Measurements from ENCODE around the gene RAB37. TPM values are rescaled to one million over a fixed set of nuclear protein-coding genes. Genes with fewer than 3 reads are reported as not detected.

Gene RAB37
- total and polyA plus RNA-seq, 2 of the 13 experiments (the other 11 are each of a cell fraction or from before 2014, with no cell fraction given): 0.91 to 3.7 TPM

DNA sequence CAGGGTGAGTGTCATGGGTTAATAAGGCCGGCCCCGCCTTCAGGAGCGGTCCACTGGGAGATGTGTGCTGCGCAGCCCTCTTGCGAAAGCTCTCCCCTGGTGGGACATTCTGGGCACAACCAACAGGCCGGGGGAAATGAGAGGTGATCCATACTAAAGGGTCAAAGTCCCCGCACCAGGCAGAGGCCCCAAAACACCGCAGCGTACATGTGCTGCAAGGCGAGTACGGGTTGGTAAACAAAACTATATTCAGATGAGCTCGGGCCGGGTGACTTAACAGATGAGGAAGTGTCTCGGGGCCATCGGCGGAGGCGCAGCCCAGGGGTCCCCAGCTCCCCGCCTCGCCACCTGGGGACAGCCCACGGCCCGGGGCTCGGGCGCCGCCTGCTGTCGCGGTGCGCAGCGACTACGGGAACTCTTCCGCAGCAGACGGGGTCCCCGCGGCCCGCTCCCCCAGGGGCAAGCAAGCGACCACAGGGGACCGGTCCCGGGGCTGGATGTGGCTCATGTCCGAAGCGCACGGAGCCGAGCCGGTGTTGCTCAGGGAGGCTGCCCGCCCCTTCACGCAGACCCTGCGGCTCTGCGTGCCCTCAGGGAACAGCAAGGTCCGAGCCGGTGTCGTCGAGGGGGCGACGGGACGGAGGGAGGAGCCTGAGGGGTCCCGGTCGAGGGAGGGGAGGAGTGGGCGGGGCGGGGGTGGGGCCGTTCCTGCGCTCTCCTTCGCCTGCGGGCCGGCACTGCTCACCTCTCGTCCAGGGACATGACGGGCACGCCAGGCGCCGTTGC, at the start of gene RAB37 (continued):
- TF ChIP-seq TEAD3 (CRISPR knock-in tag; optimal IDR thresholded peaks at IDR 0.05; ENCODE audit: borderline replicate concordance) (peak; percentile 79), ZNF775 (CRISPR knock-in tag; IDR thresholded peaks at IDR 0.05; ENCODE audit: borderline replicate concordance) (peak; percentile 21; the same call in 1 of the 2 replicates), TGIF2 (CRISPR knock-in tag; IDR thresholded peaks at IDR 0.05) (no peak), ZFP36L1 (CRISPR knock-in tag; IDR thresholded peaks at IDR 0.05) (peak; percentile 87; the same call in 1 of the 2 replicates), CBX1 (IDR thresholded peaks at IDR 0.05; ENCODE audit: low read depth) (peak; percentile 81), CCAR2 (optimal IDR thresholded peaks at IDR 0.05; ENCODE audit: low read depth, low read length) (peak; percentile 71), HMGA1 (CRISPR knock-in tag; conservative IDR thresholded peaks at IDR 0.05) (no peak), KIAA2018 (CRISPR knock-in tag; IDR thresholded peaks at IDR 0.05; ENCODE audit: borderline replicate concordance) (0 out of 2 replicates have a peak, but pooled peaks have one; percentile 62), NFE2L2 (IDR thresholded peaks at IDR 0.05; ENCODE audit: low read length) (no peak; the same call in 1 of the 2 replicates), TFDP2 (CRISPR knock-in tag; IDR thresholded peaks at IDR 0.05) (peak; percentile 76), PCBP2 (optimal IDR thresholded peaks at IDR 0.05; ENCODE audit: low read depth, low read length, poor library complexity, severe bottlenecking) (no peak), ZNF205 (CRISPR knock-in tag; IDR thresholded peaks at IDR 0.05) (no peak), POGZ (CRISPR knock-in tag; IDR thresholded peaks at IDR 0.05) (peak; percentile 86), KAT2B (IDR thresholded peaks at IDR 0.05; ENCODE audit: borderline replicate concordance, low read depth, low read length) (peak; percentile 0; the same call in 1 of the 2 replicates), ZZZ3 (CRISPR knock-in tag; IDR thresholded peaks at IDR 0.05; ENCODE audit: borderline replicate concordance) (no peak; the same call in 1 of the 2 replicates), NR2F1 (CRISPR knock-in tag; IDR thresholded peaks at IDR 0.05) (peak; percentile 55 to 59; a peak in 3 of 4 replicates)
- TF ChIP-seq, protein P1, sequence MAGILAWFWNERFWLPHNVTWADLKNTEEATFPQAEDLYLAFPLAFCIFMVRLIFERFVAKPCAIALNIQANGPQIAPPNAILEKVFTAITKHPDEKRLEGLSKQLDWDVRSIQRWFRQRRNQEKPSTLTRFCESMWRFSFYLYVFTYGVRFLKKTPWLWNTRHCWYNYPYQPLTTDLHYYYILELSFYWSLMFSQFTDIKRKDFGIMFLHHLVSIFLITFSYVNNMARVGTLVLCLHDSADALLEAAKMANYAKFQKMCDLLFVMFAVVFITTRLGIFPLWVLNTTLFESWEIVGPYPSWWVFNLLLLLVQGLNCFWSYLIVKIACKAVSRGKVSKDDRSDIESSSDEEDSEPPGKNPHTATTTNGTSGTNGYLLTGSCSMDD (CRISPR knock-in tag; IDR thresholded peaks at IDR 0.05): no peak
- TF ChIP-seq, protein P2, sequence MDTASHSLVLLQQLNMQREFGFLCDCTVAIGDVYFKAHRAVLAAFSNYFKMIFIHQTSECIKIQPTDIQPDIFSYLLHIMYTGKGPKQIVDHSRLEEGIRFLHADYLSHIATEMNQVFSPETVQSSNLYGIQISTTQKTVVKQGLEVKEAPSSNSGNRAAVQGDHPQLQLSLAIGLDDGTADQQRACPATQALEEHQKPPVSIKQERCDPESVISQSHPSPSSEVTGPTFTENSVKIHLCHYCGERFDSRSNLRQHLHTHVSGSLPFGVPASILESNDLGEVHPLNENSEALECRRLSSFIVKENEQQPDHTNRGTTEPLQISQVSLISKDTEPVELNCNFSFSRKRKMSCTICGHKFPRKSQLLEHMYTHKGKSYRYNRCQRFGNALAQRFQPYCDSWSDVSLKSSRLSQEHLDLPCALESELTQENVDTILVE (CRISPR knock-in tag; IDR thresholded peaks at IDR 0.05): peak; percentile 88

Data from HepG2 (cell line).